HG03571 (cell line): ENCODE measurements around the gene ZNF138.
"Not testable (repeated sequence)": the region's sequence is repeated elsewhere in the genome, so short reads cannot be mapped to it uniquely, and the experiment has no call there.

Experiments used
- ATAC-seq: cut with Tn5 transposase; IDR thresholded peaks from one replicate; pipeline ENCODE4 v1.9.1; 2021; ENCODE audit not compliant: unreplicated experiment

The ZNF138 gene

GRCh38 chr7:64838051-64838450 is 43.8 kb downstream of the ZNF138 start:
- not testable (repeated sequence) for ATAC-seq

DNA sequence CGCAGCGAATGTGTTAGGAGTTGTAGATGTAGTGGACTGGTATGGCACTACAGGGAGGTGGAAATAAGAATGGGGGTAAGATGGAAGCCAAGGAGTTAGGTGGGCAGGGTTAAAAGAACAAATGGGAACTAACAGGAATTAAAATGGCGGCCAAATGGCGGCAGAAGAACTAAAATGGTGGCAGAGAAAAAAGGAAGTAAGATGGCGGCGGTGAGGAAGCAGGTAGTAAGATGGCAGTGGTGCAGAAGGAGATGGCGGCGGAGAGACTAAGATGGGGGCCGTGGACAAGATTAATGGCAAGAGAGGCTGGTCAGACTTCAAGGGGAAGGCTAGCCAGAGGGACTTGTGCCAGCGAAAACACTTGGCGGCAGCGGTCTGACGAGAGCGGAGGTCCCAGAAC is 44.5 kb downstream of the ZNF138 start:
- no peak for ATAC-seq

DNA sequence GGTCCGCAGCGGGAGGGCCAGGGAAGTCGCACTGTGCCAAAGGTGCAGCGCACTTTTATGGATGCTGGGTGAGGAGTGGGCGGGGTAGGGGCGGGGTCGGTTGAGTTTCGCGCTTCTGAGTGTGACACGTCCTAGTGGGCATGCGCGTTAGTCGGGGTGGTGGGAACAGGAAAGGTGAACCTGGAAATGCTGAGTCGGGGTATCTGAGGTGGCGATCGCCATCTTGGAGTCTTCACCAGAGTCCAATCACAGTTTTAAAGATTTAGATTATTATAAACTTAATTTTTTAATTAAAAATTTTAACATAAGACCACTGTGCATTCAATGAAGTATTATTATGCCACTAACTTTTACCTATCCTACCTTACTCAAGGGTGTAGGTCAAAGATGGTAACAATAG is 45.7 kb downstream of the ZNF138 start:
- no peak for ATAC-seq

DNA sequence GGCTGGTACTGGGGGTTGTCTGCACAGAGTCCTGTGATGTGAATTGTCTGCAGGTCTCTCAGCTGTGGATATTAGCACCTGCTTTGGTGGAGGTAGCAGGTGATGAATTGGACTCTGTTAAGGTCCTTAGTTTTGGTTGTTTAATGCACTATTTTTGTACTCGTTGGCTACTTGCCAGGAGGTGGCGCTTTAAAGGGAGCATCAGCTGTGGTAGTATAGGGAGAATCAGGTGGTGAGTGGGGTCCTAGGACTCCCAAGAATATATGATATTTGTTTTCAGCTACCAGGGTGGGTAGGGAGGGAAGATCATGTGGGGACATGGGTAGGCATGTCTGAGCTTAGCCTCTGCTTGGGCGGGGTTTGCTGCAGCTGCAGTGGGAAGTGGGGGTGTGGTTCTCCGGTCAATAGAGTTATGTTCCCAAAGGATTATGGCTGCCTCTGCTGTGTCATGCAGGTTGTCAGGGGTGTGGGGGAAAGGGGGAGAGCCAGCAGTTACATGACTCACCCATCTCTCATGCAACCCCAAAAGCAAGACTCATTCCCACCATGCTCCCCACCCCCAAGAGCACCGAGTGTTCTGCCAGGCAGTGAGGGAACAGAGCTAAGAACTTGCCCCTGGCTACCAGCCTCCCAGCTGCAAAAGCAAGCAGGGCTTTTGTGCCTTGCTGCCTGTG is 55.2 kb downstream of the ZNF138 start:
- ATAC-seq = no peak

- ATAC-seq = no peak
These were observed 55.8 kb downstream of the ZNF138 start for GRCh38 chr7:64849924-64850499.

DNA sequence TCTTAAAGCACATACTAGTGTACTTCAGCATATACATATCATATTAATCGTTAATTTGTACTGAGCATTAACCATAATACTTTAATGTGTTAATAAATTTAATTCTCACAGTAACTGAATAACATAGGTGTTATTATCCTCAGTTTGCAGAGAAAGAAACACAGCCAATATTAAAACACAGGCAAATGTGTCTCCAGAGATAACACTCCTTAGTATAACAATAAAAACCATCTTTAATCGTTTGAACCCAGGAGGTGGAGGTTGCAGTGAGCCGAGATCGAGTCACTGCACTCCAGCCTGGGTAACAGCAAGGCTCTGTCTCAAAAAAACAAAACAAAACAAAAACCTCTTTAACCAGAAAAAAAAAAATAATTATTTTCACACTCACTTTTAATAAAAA is 59.5 kb downstream of the ZNF138 start:
- no peak for ATAC-seq

GRCh38 chr7:64854969-64855368 is 60.7 kb downstream of the ZNF138 start:
- ATAC-seq = no peak

GRCh38 chr7:64863021-64863420 is 68.8 kb downstream of the ZNF138 start:
- ATAC-seq = no peak

- ATAC-seq = not testable (repeated sequence)
These were observed 69.3 kb downstream of the ZNF138 start for GRCh38 chr7:64863530-64863929.

GRCh38 chr7:64863969-64864368 is 69.7 kb downstream of the ZNF138 start:
- no peak for ATAC-seq

GRCh38 chr7:64867863-64868440 is 73.7 kb downstream of the ZNF138 start:
- ATAC-seq = no peak

GRCh38 chr7:64868499-64868898 is 74.3 kb downstream of the ZNF138 start:
- ATAC-seq = no peak

DNA sequence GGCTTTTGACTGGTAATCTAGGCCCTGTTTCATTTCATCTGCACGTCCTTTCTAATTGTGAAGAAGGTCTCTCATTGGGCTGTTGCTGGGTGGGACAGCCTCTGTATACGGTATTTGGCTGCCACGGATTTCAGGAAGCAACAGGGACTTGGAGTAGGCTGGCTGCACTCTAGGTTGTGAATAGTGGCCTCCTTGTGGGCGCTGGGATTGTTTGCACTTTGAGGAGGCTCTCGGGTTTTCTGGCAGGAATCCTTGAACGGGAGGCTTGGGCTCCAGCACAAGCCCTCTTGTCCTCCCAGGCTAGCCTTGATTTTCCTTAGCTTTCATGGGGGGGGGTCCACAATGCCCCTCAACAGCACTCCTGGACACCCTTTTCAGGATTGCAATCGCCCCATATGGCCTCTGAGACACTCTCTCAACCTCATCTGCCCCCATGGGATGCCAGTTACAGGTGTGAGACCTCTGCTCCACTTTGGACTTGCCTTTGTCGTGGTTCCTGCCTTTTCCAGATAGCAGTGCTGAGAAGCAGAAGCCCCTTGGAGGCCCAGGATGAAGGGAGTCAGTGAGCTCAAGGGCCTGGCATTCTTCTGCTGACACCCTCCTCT is 75.0 kb downstream of the ZNF138 start:
- ATAC-seq = no peak

DNA sequence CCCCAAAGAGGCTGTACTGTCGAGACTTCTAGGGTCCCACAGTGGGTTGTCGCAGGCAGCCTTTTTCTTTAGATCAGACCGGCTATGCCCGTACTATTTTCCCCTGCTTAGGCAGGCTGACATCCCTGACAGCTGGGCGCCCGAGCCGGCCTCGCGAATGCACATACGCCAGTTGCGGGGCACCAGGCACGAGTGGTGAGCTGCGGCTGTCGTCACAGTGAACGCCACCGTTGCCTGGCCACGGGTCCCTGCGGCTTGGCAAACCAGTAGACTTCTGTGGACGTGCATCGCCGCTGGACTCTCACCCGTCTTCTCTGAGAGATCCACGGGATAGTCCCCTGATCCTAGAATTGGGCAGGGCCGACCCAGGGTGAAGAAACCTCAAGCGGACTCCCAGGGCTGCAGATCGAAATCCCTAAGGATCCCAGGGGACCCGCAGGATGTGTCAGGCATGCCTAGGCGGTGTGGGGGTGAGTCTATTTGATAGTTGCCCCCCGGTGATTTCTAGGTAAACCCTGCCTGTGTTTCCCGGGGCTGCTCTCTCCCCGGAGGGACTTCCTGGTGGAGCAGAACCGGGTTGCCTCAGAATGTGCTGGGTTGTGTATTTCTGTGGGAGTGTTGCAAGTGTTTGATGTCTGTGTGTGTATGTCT is 75.8 kb downstream of the ZNF138 start:
- no peak for ATAC-seq

GRCh38 chr7:64870656-64871055 is 76.4 kb downstream of the ZNF138 start:
- no peak for ATAC-seq

DNA sequence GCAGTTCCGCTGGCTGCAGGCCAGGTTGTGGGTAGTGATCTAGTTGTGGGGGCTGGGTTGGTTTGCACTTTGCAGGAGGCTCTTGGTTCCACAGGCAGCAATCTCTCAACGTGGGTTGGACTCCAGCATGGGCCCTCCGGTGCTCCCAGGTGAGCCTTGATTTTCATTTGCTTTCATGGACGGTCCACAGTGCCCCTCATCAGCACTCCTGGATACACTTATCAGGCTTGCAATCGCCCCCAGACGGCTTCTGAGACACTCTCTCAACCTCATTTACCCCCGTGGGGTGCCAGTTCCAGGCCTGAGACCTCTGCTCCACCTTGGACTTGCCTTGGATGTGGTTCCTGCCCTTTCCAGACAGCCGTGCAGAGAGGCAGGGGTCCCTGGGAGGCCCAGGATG is 77.5 kb downstream of the ZNF138 start:
- ATAC-seq = no peak

DNA sequence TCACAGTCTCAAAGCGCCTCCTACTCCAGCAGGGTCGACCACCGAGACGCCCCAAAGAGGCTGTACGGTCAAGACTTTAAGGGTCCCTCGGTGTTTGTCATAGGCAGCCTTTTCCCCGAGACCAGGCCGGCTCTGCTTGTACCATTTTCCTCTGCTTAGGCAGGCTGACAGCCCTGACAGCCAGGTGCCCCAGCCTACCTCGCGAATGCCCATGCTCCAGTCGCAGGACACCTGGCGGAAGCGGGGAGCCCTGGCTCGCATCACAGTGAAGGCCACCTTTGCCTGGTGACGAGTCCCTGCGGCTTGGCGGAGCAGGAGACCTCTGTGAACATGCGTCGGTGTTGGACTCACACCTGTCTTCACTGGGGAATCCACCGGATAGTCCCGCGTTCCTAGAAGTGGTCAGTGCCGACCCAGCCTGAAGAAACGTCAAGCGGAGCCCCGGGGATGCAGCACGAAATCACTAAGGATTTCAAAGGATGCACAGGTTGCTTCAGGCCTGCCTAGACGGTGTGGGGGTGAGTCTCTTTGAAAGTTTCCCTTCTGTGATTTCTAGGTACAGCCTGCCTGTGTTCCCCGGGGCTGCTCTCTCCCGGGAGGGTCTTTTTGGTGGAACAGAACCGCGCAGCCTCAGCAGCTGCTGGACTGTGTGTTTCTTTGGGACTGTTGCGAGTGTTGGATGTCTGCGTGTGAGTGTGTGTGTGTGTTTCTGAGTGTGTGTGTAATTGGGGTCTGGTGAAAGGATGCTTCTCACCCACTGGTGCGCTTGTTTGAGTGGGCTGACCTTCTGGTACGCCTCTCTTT is 78.3 kb downstream of the ZNF138 start:
- no peak for ATAC-seq

DNA sequence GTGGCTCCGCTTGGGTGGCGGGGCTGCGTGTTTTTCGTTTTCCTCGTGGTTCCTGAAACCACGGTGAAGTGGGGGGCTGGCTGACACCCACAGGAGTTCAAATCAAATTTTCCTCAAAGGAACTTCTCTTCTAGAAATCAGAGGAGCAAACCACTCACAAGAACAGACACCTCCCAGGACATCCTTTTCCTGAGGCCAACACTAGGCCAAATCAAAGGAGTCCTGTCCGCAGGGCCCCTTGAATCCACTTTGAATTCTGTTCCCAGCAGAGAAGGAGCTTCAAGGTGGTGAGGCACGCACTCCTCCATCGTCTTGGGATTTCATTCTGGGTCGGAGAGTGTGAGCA is 78.9 kb downstream of the ZNF138 start:
- ATAC-seq = no peak

DNA sequence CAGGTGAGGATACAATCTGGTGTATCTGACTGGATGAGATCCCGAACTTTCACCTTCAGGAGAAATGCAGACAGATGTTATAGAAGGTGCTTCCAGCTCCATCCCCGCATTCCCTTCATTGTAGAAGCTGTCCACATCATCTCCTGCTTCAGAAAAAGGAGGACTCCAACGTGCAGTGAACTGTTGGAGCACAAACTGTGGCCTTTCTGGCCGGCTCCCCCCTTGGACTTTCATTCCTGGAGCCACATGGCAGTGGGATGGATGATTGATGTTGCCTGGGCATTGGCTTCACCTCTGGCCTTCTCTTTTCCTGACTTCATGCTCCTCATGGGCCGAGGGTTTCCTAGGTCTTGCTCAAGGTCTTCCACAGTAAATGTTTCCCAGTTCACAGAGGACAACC is 79.3 kb downstream of the ZNF138 start:
- no peak for ATAC-seq

DNA sequence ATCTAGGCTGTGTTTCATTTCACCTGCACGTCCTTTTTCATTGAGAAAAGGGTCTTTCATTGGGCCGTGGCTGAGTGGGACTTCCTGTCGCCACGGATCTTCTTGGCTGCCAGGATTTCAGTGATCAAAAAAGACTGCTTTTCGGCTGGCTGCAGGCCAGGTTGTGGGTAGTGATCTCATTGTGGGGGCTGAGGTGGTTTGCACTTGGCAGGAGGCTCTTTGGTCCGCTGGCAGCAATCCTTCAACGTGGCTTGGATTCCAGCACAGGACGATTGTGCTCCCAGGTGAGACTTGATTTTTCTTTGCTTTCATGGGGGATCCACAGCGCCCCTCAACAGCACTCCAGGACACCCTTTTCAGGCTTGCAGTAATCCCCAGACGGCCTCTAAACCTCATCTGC is 79.9 kb downstream of the ZNF138 start:
- ATAC-seq = no peak
